PC-3 (cell line): Measurements from ENCODE around the gene SIPA1L3. TPM values are rescaled to one million over a fixed set of nuclear protein-coding genes. Genes with fewer than 3 reads are reported as not detected.

ENCODE experiments used
- ATAC-seq: fragments of 200-7000 bp; cut with Tn5 transposase; 2 replicates; pipeline ENCODE4 v1.9.1; 2020; ENCODE audit warnings: mild to moderate bottlenecking, moderate library complexity
- BruUV-seq: library from RNA; stranded (reverse); fragments of 400-500 nt; replicated peaks from 2 replicates; lab custom pipeline; 2021; lab: Mats Ljungman, UMichigan
- CTCF ChIA-PET: fragments of 300-600 bp; sonication (Branson Sonifier 250); formaldehyde crosslinking; loops from one replicate; lab custom pipeline; 2022; ENCODE audit warnings: antibody characterized with exemption; lab: Charles Lee
- POLR2A ChIA-PET: fragments of 300-600 bp; sonication (Branson Sonifier 250); formaldehyde crosslinking; loops from one replicate; lab custom pipeline; 2022; ENCODE audit warnings: antibody characterized with exemption; ENCODE audit not compliant: unreplicated experiment; lab: Charles Lee
- DNase-seq: peaks from one replicate; pipeline ENCODE4 v3.0.0-alpha.2; 2015
- H2AFZ ChIP-seq: fragments of 300-600 bp; sonication (generic); 2 replicates; pipeline ENCODE4 v1.6.0; 2016; ENCODE audit warnings: antibody characterized with exemption, low read length
- H3F3A ChIP-seq: fragments of 300-600 bp; sonication (generic); one replicate; pipeline ENCODE4 v1.6.0; 2017; ENCODE audit warnings: antibody characterized with exemption, low read length, control low read depth, mild to moderate bottlenecking; ENCODE audit not compliant: unreplicated experiment
- H3K27ac ChIP-seq: fragments of 300-600 bp; sonication (generic); 2 replicates; pipeline ENCODE4 v1.5.1; 2016; ENCODE audit warnings: mild to moderate bottlenecking, low read length
- H3K27me3 ChIP-seq: fragments of 300-600 bp; sonication (generic); 2 replicates; pipeline ENCODE4 v1.6.1; 2016; ENCODE audit warnings: low read length, mixed read lengths
- H3K36me3 ChIP-seq: fragments of 300-600 bp; sonication (generic); 2 replicates; pipeline ENCODE4 v1.6.1; 2016; ENCODE audit warnings: low read depth, mixed run types, low read length, mixed read lengths
- H3K4me1 ChIP-seq: fragments of 300-600 bp; sonication (generic); 2 replicates; pipeline ENCODE4 v1.5.1; 2016; ENCODE audit warnings: low read length; ENCODE audit not compliant: insufficient read depth
- H3K4me2 ChIP-seq: fragments of 300-600 bp; sonication (generic); 2 replicates; pipeline ENCODE4 v1.6.0; 2016; ENCODE audit warnings: low read length
- H3K4me3 ChIP-seq: fragments of 300-600 bp; sonication (generic); 2 replicates; pipeline ENCODE4 v1.5.1; 2016; ENCODE audit warnings: mild to moderate bottlenecking, low read length, mixed read lengths
- H3K79me2 ChIP-seq: fragments of 300-600 bp; sonication (generic); 2 replicates; pipeline ENCODE4 v1.6.1; 2017; ENCODE audit warnings: low read length, mixed read lengths
- H3K9ac ChIP-seq: fragments of 300-600 bp; sonication (generic); 2 replicates; pipeline ENCODE4 v1.6.0; 2016; ENCODE audit warnings: mild to moderate bottlenecking, low read length
- H3K9me2 ChIP-seq: fragments of 300-600 bp; sonication (generic); replicated peaks from 2 replicates; pipeline ENCODE4 v1.6.1; 2016; ENCODE audit warnings: mixed run types, low read length, mixed read lengths
- H3K9me3 ChIP-seq: fragments of 300-600 bp; sonication (generic); 2 replicates; pipeline ENCODE4 v1.6.1; 2016; ENCODE audit warnings: low read length, mixed read lengths
- H4K20me1 ChIP-seq: fragments of 300-600 bp; sonication (generic); 2 replicates; pipeline ENCODE4 v1.6.1; 2016; ENCODE audit warnings: low read length, mixed read lengths
- CTCF ChIP-seq: fragments of 300-600 bp; sonication (generic); conservative IDR thresholded peaks from 2 replicates; pipeline ENCODE4 v1.5.1; 2017; ENCODE audit warnings: antibody characterized with exemption, low read depth, mild to moderate bottlenecking, low read length
- EZH2 ChIP-seq: fragments of 300-600 bp; sonication (generic); IDR thresholded peaks from one replicate; pipeline ENCODE4 v1.6.1; 2017; ENCODE audit warnings: antibody characterized with exemption, mild to moderate bottlenecking, low read length; ENCODE audit not compliant: unreplicated experiment
- EZH2phosphoT487 ChIP-seq: fragments of 300-600 bp; sonication (generic); IDR thresholded peaks from 2 replicates; pipeline ENCODE4 v1.6.1; 2018; ENCODE audit warnings: mild to moderate bottlenecking, antibody characterized with exemption, low read length, borderline replicate concordance
- intact Hi-C: fragments of 100-400 bp; cut with micrococcal nuclease; formaldehyde crosslinking; loops from 2 replicates; pipeline ENCODE4 v1.9.0; 2023
- total RNA-seq: library from RNA; depleted of rRNA; stranded (reverse); fragments of >200 nt; gene quantifications from 2 replicates; pipeline ENCODE4 v1.2.3, GENCODE V29; 2014

SIPA1L3 gene
- total RNA-seq, 1 experiment from 2014 or later = 38.7 TPM

DNA sequence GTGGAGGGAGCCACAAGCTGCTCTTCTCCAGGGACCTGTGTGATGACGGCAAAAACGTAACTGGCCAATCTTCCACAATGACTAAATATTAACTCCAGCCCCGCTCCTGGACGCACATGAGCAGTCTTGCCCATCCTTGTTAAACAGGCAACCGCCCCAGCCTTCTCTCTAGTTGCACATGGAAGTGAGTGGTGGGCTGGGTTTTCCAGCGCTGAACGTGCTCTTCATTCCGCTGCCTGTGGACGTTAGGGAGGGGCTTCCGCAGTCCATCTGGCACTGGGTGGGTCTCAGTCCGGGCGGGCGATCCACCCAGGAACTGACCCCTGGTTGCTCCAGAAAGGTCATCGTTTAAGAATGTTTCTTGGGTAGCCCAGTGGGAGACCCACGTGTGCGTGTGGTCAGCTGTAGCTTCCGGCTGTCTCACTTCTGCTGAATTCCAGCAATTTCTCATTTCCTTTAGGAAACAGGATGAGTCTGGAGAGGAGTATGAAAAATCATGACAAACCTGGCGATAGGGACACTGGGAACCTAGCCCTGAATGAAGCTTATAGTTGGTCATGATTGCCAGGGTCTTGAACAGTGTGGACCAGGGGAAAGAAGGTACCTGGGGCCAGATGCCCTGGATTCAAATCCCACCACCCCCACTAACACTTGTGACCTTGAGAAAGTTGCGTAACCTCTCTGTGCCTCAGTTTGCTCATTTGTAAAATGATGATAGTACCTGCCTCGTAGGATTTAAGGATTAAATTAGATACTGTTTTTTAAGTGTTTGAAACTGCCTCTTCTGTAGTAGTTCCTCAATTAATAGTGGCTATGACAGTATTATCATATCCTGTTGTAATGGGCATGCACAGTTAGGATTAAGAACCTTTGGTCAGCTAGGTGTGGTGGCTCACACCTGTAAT is 92.6 kb downstream of the SIPA1L3 start:
- Histone ChIP-seq H3K4me1 (peaks cover 47% of the 10 kb centered on the region), H3K27me3 (no peaks in the 10 kb centered on the region), H3K36me3 (no peaks in the 10 kb centered on the region; the same call in 1 of the 2 replicates), H3K9me3 (no peaks in the 10 kb centered on the region), H3K79me2 (peaks cover 58% of the 10 kb centered on the region), H3K4me2 (peak overlapping the region; percentile 36), H3F3A (peaks cover 5% of the 10 kb centered on the region), H3K27ac (peak overlapping the region; percentile 96), H3K9me2 (no peaks in the 10 kb centered on the region), H2AFZ (peak overlapping the region; percentile 56; the same call in 1 of the 2 replicates), H3K9ac (peak overlapping the region; percentile 83), H3K4me3 (no peak overlapping the region), H4K20me1 (no peaks in the 10 kb centered on the region)
- ChIA-PET CTCF (interaction anchor here (0.6 kb wide), 1 partner anchor 67 kb away, joined by 3 read pairs; no protein-coding TSS in a partner anchor), POLR2A (interaction anchor here (0.7 kb wide), 2 partner anchors 82 to 194 kb away, joined by 3 to 5 read pairs; no protein-coding TSS in a partner anchor)
- intact Hi-C loops = loop anchor here (1.0 to 5.0 kb wide), 4 partner anchors 41 to 93 kb away; partner anchors contain the start of genes SIPA1L3 and WDR87
- TF ChIP-seq EZH2phosphoT487 (no peak), EZH2 (no peak), CTCF (no peak)
- peak; percentile 66 for ATAC-seq
- BruUV-seq = TSS peak; percentile 49
- DNase-seq = peak; percentile 96

GRCh38 chr19:38001158-38001781 is 94.3 kb downstream of the SIPA1L3 start:
- intact Hi-C loops = loop anchor here (5.0 kb wide), 1 partner anchor 56 kb away; no protein-coding TSS in a partner anchor
- Histone ChIP-seq H3K9ac (no peak overlapping the region), H3K9me3 (no peaks in the 10 kb centered on the region), H3K36me3 (no peaks in the 10 kb centered on the region), H3F3A (peaks cover 5% of the 10 kb centered on the region), H3K27ac (peak overlapping the region; percentile 23), H3K4me1 (peaks cover 54% of the 10 kb centered on the region), H3K4me2 (no peak overlapping the region), H4K20me1 (no peaks in the 10 kb centered on the region), H3K27me3 (no peaks in the 10 kb centered on the region), H3K79me2 (peaks cover 58% of the 10 kb centered on the region), H3K9me2 (no peaks in the 10 kb centered on the region), H3K4me3 (no peak overlapping the region), H2AFZ (no peak overlapping the region)
- POLR2A ChIA-PET = no interaction called here
- DNase-seq = no peak
- no peak for ATAC-seq
- CTCF ChIA-PET = no interaction called here
- TF ChIP-seq EZH2 (no peak), EZH2phosphoT487 (no peak), CTCF (no peak)
- no TSS peak for BruUV-seq
